NB4 (cell line): ENCODE results near the gene UNC13B.

ENCODE experiments used
- CTCF ChIP-seq: IDR thresholded peaks from one replicate; pipeline ENCODE4 v1.5.1; 2012; ENCODE audit warnings: low read depth, low read length
- MYC ChIP-seq: IDR thresholded peaks from 2 replicates; pipeline ENCODE4 v1.6.1; 2011; ENCODE audit warnings: low read depth, low read length
- POLR2A ChIP-seq: IDR thresholded peaks from 2 replicates; pipeline ENCODE4 v1.6.1; 2011; ENCODE audit warnings: mild to moderate bottlenecking; ENCODE audit not compliant: insufficient read length; ENCODE audit errors: extremely low read depth

- no peak for TF ChIP-seq CTCF
- no peak for TF ChIP-seq POLR2A
- TF ChIP-seq MYC, result no peak
These were observed 113.2 kb downstream of the UNC13B start for GRCh38 chr9:35274993-35275392.
